ENCODE measurements around the gene PTPA. TPM values are rescaled to one million over a fixed set of nuclear protein-coding genes. Genes with fewer than 3 reads are reported as not detected.
"Not testable (repeated sequence)": the region's sequence is repeated elsewhere in the genome, so short reads cannot be mapped to it uniquely, and the experiment has no call there.

The PTPA gene
- total and polyA plus RNA-seq, 2 of the 4 experiments (the other 2 are of a cell fraction), result 124 to 149 TPM

GRCh38 chr9:129130271-129130670 lies 19.1 kb downstream of the PTPA start:
- H2BK5ac ChIP-seq (ENCODE audit: low read depth, low read length, poor library complexity, severe bottlenecking); DNase-seq; H3K4ac ChIP-seq (ENCODE audit: low read depth, low read length); H3K4me1 ChIP-seq (ENCODE audit: control insufficient read depth, insufficient read depth, low read length); H3K9me1 ChIP-seq (ENCODE audit: insufficient read depth, low read length); H3K4me2 ChIP-seq (ENCODE audit: low read depth, low read length); H2AFZ ChIP-seq (replicated peaks; ENCODE audit: low read length, poor library complexity); H3K14ac ChIP-seq (replicated peaks; ENCODE audit: low read depth, low read length); H2AK5ac ChIP-seq (ENCODE audit: low read depth, low read length); ATAC-seq (ENCODE audit: low read depth); H4K5ac ChIP-seq (ENCODE audit: low read depth, low read length); H2BK15ac ChIP-seq (ENCODE audit: low read depth, low read length); H4K8ac ChIP-seq (ENCODE audit: low read depth in 2 of 2, low read length in 2 of 2); H2AK9ac ChIP-seq (replicated peaks; ENCODE audit: low read depth, low read length, poor library complexity); H3K4me3 ChIP-seq (ENCODE audit: insufficient read depth, low read depth, low read length); H3K23ac ChIP-seq (ENCODE audit: low read depth, low read length); H4K20me1 ChIP-seq (ENCODE audit: insufficient read depth, low read length); H2BK120ac ChIP-seq (ENCODE audit: low read depth, low read length); H4K91ac ChIP-seq (ENCODE audit: insufficient read depth, low read depth, low read length); H3K9me3 ChIP-seq (ENCODE audit: control insufficient read depth, insufficient read depth, low read length); H3K56ac ChIP-seq (ENCODE audit: extremely low read depth, insufficient read depth, low read length); H2BK20ac ChIP-seq (ENCODE audit: low read depth, low read length); H3K18ac ChIP-seq (ENCODE audit: low read depth, low read length); H3K27me3 ChIP-seq (ENCODE audit: control insufficient read depth, insufficient read depth, low read length); BruUV-seq (replicated peaks); dilution Hi-C loops (cut with HindIII; ENCODE audit: low sequenced_read_pairs, unreplicated experiment); intact Hi-C loops (cut with micrococcal nuclease); H3K9ac ChIP-seq (ENCODE audit: low read depth, low read length); H3K27ac ChIP-seq (ENCODE audit: insufficient read depth, low read length): not testable (repeated sequence)
- WGBS, 2 experiments (ENCODE audit: extremely low coverage in 2 of 2, insufficient read length in 1 of 2), result 100% methylated on average over 3 of the region's 7 CpGs; no CpG with 5 or more reads in 1 of the 2 experiments
- ChIA-PET CTCF (interaction anchor here (1.2 kb wide), 1 partner anchor 12 kb away, joined by 4 read pairs; no protein-coding TSS in a partner anchor), POLR2A (ENCODE audit: unreplicated experiment) (interaction anchor here (0.5 kb wide), 1 partner anchor 366 kb away, joined by 21 read pairs; no protein-coding TSS in a partner anchor)
- in situ Hi-C loops (cut with MboI; ENCODE audit: low sequenced_read_pairs), result loop anchor here (5.0 kb wide), 2 partner anchors 487 to 652 kb away; no protein-coding TSS in a partner anchor
- H3K36me3 ChIP-seq (ENCODE audit: control insufficient read depth, insufficient read depth, low read length), result peaks cover 26% of the 10 kb centered on the region
- H3K79me1 ChIP-seq (ENCODE audit: low read depth in 1 of 2, low read length in 2 of 2), result peaks cover 9 to 50% of the 10 kb centered on the region in 2 experiments; a peak in 2 of 4 replicates

Data from IMR-90 (cell line).